ENCODE results near the gene DPP6.

Gene DPP6

GRCh38 chr7:154472343-154472742 is 420.1 kb downstream of the DPP6 start:
- DNase-seq: no peak

GRCh38 chr7:154473360-154473759 is 421.2 kb downstream of the DPP6 start:
- no peak for DNase-seq

DNA sequence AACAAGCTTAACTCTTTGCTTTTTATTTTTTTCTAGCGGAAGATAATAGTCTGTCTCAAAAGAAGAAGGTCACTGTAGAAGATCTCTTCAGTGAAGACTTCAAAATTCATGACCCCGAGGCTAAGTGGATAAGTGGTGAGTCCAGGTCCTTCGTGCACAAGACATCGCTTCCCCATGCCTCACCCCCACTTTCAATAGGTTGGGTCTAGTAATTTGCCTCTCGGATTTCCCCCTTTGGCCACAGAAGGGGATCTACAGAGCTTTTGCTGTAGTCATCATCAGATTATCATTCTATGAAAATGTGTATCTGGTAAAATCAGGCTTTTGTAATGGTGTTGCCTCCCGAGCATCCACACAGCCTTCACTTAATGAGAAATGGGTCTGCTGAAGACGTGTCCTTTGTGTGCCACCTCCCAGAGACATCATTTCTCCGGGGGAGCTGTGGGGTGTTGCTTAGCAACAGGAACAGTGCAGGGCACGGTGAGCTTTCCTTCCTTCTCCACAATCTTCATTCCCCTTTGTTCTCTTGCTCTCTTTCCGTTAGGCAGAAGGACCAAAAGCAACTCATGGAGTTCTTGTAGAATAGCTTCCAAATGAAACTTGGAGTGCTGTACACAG is 422.8 kb downstream of the DPP6 start:
- DNase-seq: no peak

- DNase-seq: no peak
Measured at GRCh38 chr7:154475864-154476263, 423.7 kb downstream of the DPP6 start.

- no peak for DNase-seq
Measured at GRCh38 chr7:154480817-154481216, 428.6 kb downstream of the DPP6 start.

DNA sequence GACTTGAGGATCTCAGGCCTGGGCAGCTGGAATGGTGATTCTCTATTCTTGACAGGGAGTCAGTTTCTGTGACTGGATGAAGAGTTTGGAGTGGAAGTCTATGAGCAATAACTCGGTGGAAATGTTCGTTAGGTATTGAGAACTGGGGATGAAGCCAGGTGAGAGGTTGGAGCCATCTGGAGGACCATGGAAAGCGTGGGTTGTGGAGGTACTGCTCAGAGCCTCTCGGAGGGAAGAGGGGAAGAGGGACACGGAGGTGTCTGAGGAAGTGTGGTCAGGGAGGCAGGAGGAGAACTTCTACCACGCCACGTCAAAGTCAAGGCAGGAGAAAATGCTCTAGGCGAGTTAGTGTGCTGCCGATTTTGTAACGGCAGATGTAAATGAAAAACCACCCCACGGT is 430.7 kb downstream of the DPP6 start:
- no peak for DNase-seq

DNA sequence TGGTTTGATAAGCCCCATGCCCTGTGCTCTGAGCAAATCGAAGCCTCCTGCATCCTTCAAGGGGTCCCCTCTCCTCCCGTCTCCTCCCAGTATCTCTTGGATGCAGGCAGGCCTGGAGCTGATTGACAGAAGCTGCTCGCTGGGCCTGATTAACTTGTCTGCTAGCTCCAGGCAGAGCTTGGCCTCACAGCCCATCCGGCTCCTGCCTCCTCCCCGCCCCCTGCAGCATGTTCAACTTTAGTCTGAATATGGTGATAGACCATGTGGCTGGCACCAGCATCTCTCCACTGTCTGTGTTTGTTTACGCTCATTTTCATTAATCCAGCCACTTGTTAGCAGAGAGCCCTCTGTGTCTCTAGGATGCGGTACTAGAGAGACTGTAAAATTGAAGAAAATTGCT is 432.2 kb downstream of the DPP6 start:
- DNase-seq: no peak

DNA sequence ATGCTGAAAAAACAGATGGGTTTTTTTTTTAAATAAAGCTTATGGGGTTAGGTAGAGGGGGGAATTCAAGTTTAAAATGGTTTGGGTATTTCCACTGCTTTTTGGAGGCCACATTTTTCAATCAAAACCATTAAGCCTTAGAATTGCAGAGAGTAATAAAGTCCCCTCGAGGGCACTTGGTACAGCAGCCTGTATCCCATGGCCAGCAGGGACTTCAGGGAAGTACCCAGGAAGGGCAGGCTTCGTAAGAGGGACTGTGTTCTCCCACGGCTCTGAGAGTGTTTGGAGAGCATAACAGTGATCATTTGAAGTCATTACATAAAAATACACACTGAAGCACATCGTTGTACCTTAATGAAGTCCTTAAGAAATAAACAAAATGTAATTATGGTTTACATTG is 432.7 kb downstream of the DPP6 start:
- no peak for DNase-seq

GRCh38 chr7:154489897-154490296 is 437.7 kb downstream of the DPP6 start:
- no peak for DNase-seq

DNA sequence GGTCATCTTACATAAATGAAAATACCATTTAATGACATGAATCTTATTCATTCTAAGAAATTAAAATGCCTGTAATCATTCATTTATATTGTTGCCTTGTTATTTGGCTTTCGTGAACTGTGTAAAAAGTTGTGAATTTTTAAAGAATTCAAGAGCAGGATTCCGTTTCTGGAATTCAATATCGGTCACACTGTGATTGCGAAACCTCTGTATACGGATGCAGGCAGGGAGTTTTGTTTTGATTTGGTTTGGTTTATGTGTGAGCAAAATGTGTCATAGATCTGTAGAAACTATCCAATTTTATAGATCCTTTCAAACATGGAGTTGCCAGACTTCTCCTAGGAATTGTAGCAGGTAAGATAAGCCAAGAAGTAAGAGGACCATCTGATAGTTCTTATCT is 441.4 kb downstream of the DPP6 start:
- DNase-seq: no peak

DNA sequence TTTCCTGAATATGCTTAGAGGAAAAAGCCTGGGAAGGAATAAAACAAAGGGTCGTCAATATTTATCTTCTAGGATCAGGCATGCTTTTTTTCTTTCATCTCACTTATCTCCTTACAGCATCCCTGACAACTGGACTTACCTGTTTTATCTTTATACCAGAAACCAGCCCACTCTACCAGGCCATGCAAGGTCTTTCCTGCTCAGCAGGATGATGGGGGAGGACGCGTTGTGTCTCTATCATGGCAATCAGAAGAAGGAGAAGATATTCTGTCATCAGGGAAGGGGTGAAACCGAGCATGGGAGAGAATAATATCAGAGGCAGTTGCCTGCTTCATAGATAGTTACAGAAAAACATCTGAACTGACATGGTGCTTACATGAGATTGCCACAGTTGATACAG is 445.6 kb downstream of the DPP6 start:
- no peak for DNase-seq

DNA sequence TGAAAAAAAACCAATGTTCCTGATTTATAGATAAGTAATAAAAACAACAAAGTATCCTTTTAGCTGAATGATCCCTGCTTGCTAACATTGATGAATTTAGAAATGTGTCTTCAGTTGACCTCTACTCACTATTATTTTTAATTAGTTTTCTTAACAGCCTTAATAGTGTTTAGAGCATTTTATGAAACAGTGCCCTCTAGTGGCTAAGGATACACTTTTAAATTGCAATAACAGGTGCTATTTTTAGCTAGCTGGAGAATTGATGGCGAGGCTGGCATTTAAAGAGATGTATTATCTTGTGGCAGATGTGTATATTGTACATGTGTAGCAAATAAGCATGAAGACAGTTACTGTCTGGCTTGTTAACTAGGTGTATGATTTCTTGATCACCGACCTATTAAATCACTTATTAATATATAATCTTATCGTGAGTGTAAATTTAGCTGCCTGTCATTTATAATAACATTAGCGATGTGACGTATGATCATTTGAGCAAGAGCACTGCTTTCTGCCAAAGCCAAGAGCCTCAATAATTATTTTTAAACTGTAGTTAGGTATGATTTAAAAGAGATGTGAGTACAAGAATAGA is 451.9 kb downstream of the DPP6 start:
- DNase-seq: peak; percentile 17 to 22

DNA sequence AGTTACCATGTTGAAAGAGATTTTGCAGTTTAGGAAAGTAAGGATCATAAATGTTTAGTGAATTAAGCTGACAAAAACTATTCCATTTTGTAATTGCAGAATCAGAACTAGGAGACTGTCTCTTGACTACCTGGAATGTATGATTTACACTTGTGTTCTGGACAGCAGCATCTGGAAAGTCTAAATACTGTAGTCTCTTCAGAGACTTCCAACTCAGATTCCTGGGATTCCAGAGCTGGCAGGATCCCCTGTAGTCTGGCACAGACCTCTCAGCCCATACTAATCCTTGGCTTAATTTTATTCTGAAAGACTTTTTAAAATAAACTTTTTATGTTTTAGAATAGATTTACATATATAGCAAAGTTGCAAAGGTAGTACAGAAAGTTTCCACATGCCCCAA is 452.7 kb downstream of the DPP6 start:
- DNase-seq: no peak

- DNase-seq: peak; percentile 2 to 6
Measured at GRCh38 chr7:154505362-154505761, 453.2 kb downstream of the DPP6 start.

GRCh38 chr7:154509192-154509591 is 457.0 kb downstream of the DPP6 start:
- no peak for DNase-seq

DNA sequence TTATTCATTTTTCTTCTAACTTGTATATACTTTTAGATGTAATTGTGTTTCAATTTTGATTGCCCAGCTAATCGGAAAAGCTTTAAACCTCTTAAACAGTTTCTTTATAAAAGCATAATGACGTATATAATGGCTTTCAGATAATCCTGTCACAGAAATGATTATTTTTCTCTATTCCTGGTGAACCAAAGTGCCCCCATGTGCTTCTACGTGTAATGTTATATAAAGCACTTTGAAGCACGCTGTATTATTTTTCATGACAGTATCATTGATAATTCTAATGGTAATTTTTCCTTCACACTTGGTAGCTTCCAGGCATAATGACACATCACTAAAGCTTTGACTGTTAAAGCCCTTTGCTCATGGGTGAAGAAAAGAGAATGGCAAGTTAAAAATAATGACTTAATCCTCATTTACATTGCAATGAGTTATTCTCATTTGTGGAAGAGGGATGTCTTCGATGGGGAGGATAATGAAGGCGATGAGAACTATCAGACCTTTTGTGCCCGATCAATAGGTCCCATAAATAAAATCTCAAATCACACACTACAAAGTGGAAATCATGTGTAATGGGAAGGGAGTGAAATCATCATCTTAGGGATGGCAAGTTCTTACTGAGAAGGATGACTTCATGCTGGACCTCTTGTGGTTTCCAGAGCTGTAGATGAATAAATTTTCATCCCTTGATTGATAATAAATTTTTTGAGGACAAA is 460.1 kb downstream of the DPP6 start:
- DNase-seq: no peak

GRCh38 chr7:154517768-154518167 is 465.6 kb downstream of the DPP6 start:
- no peak for DNase-seq

DNA sequence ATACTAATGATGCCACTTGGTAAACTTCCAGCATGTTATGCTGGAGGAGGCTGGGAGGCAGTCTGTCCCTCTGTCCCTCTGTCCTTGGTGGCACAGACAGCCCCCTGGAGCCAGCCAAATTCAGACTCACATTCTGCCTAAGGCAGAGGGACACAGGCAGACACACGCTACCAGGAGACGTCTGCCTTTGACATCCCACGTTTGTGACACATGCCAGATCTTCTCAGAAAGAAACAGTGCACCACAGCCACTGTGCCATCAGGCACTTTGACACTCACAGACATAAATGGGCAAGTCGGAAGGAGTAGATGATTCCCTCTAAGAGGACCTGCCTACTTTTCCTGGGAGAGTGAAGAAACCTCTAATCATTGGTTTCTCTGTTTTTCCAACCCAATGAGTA is 467.0 kb downstream of the DPP6 start:
- no peak for DNase-seq

DNA sequence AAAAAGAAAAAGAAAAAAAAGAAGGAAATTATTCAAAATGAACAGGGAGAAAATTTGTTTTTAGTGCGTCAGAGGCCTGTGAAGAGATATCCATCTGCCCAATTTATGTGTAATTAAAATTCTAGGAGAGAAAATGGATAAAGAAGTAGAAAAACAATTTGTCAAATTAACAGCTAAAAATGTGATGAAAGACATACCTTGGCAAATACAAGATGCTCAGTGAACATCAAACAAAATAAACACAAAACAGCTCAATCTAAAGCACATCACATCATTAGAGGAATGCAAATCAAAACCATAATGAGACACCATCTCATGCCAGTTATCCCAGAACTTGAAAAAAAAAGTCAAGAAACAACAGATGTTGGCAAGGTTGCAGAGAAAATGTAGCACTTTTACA is 477.9 kb downstream of the DPP6 start:
- DNase-seq: no peak

DNA sequence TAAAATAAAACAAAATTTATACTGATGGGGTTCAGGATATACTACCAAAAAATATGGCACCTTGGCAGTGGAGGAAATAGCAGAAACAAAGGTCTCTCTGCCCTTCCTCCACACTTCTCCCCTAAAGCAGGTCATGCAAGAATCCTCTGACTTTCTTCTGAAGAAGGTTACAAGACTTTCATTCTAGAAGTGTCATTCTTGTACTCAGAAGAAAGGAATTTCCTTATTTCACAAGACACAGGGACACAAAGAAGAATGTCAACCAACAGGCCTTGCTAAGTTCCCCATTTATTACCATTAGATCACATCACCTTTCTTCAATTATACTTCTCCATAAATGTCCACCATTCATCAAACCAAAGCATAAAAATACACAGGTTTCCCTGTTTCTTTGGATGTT is 480.6 kb downstream of the DPP6 start:
- DNase-seq: no peak

DNA sequence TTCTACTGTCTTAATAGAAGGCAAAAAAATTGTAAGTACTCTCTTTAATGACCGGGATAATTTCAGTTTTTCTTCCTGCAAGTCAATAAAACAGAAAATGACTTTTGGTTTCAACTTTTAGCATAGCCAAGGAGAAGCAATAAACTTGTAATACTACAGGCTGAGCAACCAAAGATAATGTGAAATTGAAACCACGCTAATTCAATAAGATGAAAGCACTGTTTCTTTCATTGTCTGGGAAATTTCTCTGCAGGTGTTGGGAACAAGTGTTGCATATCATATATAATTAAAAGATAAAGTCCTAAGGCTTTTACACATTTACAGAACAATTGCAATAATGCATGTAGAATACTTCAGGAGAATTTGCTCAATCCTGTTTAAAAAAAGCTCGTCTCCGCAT is 488.4 kb downstream of the DPP6 start:
- DNase-seq: no peak

DNA sequence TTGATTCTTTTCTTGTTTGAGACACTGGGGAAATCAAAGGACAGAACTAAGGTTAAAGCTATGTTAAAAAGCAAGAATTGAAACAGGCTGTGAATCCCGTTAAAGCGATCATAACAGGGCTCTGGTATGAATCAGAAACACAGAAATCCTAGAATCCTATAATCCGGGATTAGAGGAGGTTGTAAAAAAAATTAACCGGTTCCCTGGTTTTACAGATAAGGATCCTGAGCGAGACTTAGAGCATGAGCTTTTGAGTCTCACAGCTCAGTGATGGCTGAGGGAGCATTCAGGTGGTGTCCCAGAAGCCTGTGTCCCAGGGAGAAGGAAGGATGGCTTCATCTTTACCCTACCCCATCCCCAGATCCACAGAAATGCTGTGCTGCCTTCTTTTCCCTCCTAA is 489.4 kb downstream of the DPP6 start:
- DNase-seq: no peak

- DNase-seq: no peak
Measured at GRCh38 chr7:154546946-154547587, 494.9 kb downstream of the DPP6 start.

DNA sequence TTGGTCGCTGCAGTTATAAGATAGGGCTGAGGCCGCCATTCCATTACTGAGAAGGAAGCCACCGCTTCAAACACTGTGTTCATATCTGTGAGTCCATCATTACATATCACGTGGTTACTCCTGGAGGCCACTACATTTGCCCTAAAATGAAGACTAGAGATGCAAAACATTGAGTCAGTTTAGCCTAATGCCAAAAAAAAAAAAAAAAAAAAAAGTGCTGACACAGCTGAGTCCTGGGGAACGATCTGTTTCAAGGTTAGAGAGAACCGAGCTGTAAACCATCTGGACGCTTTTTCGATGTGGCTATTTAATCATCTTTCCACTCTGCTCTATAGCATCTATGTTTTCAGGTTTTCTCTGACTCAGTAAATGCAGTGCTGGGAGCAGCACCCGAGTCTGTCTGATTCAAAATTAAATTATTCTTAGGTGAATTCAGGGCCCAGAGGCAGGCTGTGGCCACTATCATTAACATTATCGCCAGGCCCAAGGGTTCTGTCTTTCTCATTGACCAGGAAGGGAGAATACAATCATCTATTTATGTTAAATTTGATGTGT is 501.6 kb downstream of the DPP6 start:
- DNase-seq: no peak

All from inflammatory macrophage (primary cell).